H1 (cell line): ENCODE data around the gene FOSB. TPM values are rescaled to one million over a fixed set of nuclear protein-coding genes. Genes with fewer than 3 reads are reported as not detected.

Source experiments
- ASH2L ChIP-seq: fragments of 200-600, 300-600 bp; sonication (generic); IDR thresholded peaks from one replicate; pipeline ENCODE4 v1.7.1; 2017; ENCODE audit warnings: low read length
- RAD21 ChIP-seq, 2 experiments: IDR thresholded peaks in 1 of 2; conservative IDR thresholded peaks in 1 of 2; 2 replicates each; pipeline ENCODE4 v1.6.1; 2011; ENCODE audit warnings: low read depth in 2 of 2, low read length in 2 of 2, improper control_type of control experiment in 1 of 2, inconsistent platforms in 1 of 2, mild to moderate bottlenecking in 1 of 2, moderate library complexity in 1 of 2
- SP2 ChIP-seq: IDR thresholded peaks from 2 replicates; pipeline ENCODE4 v1.6.1; 2012; ENCODE audit warnings: mild to moderate bottlenecking, low read length, inconsistent platforms
- polyA plus RNA-seq, 7 experiments: library from polyadenylated mRNA; depleted of rRNA in 3 of 7; stranded (reverse) in 5 of 7; unstranded in 2 of 7; fragments of >200 nt in 5 of 7; fragments of 200-250 nt in 2 of 7; gene quantifications; 1 replicate in 5 of 7; 2 replicates in 1 of 7; 4 replicates in 1 of 7; pipeline versions ENCODE4 v1.2.1 to v1.2.3, GENCODE V29; 2011 to 2013; ENCODE audit warnings: missing spikeins in 2 of 7, mixed read lengths in 2 of 7
- total RNA-seq: library from RNA; stranded (reverse); fragmentation: NEBNext Ultra II Directional; extraction: Animal tissue kit (Norgen Biotek cat#: 25700); gene quantifications from 2 replicates; pipeline ENCODE4 v1.2.1, GENCODE V29; 2021
- TF ChIP-seq, protein P1 (sequence below): IDR thresholded peaks from 2 replicates; pipeline ENCODE4 v1.6.1; 2011; ENCODE audit warnings: low read depth, mild to moderate bottlenecking, low read length; ENCODE audit not compliant: insufficient read depth
- TF ChIP-seq, protein P2 (sequence below): IDR thresholded peaks from 2 replicates; pipeline ENCODE4 v1.6.1; 2012; ENCODE audit warnings: inconsistent platforms
- TF ChIP-seq, protein P3 (sequence below): IDR thresholded peaks from 2 replicates; pipeline ENCODE4 v1.6.1; 2012; ENCODE audit warnings: inconsistent platforms

FOSB gene
- total and polyA plus RNA-seq, 2 of the 8 experiments (the other 6 are each of a cell fraction or from before 2014, with no cell fraction given) = 0.44 to 2.7 TPM

DNA sequence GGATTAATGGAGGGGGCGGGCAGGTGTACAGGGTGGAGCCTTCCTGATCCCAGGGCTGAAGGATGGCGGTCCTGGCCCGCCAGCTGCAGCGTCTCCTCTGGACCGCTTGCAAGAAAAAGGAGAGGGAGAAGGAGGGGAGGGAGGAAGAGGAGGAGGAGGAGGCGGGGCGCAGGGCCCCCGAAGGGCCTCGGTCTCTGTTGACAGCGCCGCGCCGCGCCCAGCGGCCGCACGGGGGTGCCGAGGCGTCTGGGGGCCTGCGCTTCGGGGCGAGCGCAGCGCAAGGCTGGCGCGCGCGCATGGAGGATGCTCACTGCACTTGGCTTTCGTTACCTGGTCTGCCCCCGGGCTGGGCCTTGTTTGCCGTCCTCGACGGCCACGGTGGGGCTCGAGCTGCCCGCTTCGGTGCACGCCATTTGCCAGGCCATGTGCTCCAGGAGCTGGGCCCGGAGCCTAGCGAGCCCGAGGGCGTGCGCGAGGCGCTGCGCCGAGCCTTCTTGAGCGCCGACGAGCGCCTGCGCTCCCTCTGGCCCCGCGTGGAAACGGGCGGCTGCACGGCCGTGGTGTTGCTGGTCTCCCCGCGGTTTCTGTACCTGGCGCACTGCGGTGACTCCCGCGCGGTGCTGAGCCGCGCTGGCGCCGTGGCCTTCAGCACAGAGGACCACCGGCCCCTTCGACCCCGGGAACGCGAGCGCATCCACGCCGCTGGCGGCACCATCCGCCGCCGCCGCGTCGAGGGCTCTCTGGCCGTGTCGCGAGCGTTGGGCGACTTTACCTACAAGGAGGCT, 30.8 kb downstream of the FOSB start, which contains the start of gene PPM1N (continued):
- TF ChIP-seq, protein P1, sequence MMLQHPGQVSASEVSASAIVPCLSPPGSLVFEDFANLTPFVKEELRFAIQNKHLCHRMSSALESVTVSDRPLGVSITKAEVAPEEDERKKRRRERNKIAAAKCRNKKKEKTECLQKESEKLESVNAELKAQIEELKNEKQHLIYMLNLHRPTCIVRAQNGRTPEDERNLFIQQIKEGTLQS = no peak
- TF ChIP-seq SP2 (no peak), RAD21 (IDR thresholded peaks at IDR 0.05 in 1 of 2, conservative IDR thresholded peaks at IDR 0.05 in 1 of 2; ENCODE audit: low read depth in 2 of 2, low read length in 2 of 2) (peak in 1 of 2 experiments; percentile 14; a peak in 1 of 4 replicates), ASH2L (no peak)
- TF ChIP-seq, protein P2, sequence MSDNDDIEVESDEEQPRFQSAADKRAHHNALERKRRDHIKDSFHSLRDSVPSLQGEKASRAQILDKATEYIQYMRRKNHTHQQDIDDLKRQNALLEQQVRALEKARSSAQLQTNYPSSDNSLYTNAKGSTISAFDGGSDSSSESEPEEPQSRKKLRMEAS = peak; percentile 97
- TF ChIP-seq, protein P3, sequence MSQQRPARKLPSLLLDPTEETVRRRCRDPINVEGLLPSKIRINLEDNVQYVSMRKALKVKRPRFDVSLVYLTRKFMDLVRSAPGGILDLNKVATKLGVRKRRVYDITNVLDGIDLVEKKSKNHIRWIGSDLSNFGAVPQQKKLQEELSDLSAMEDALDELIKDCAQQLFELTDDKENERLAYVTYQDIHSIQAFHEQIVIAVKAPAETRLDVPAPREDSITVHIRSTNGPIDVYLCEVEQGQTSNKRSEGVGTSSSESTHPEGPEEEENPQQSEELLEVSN = peak; percentile 77; the same call in 1 of the 2 replicates
